ENCODE data around the gene NKX2-3.

Gene NKX2-3

GRCh38 chr10:99532687-99533495 lies at the start of gene NKX2-3:
NKX2-3 (plus strand) TSS chr10:99532942; CDS start chr10:99533132, 190 bp downstream.
- peak; percentile 86 for DNase-seq (ENCODE audit: low spot score)

GRCh38 chr10:99484626-99485581 lies 47.8 kb upstream of the NKX2-3 start:
- DNase-seq (ENCODE audit: low spot score), result no peak

- DNase-seq (ENCODE audit: low spot score), result no peak
Observed at GRCh38 chr10:99487125-99487807, 45.5 kb upstream of the NKX2-3 start.

DNA sequence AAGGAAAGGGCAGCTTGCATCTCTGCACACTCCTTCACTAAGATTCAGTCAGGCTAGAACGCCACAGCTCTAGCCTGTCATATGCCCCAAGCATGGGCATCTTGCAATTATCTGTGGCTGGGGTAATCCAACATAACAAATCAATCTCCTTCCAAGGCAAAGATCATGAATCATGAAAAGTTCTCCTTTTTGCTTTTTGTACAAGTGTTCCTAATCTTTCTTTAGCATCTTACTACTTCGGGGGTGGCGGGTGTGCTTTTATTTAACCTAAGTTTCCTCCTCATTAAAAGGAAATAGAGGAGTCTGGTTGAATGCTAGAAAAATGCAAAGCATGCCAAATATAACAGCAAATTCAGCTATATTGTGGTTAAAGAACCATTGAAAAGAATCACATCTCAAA lies 43.5 kb upstream of the NKX2-3 start:
- no peak for DNase-seq (ENCODE audit: low spot score)

DNA sequence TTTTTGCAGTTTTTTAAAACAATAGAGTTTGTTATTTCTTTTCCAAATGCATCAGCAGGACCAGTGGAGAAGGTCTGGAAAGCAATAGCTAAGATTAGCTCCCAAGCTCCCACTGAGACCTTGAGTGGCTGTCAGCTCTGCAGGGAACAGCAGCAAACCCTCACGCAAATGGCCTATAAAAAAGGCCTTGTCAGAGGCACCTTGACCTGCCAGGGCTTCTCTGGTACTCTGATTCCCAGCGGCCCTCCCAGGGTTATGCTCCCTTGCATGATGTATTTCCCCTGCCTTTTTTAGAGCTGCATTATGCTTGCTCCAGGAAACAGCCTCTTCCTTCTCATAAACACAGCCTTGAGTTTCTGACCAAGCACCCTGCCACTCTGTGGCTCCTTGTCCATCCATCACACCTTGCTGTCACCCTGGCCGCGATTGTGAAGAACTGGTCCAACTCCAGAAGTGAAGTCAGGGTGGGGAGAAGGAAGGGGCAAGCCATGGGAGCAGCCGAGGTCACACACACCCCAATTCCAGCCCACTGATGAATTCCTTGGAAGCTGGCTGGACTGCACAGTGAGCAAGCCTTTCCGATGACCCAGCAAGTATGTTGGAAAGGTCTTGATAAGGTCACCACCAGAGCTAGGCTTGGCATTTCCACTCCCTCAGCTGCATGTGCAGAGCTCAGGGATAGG lies 35.3 kb upstream of the NKX2-3 start:
- no peak for DNase-seq (ENCODE audit: low spot score)

- no peak for DNase-seq (ENCODE audit: low spot score)
Observed at GRCh38 chr10:99506416-99506815, 26.3 kb upstream of the NKX2-3 start.

DNA sequence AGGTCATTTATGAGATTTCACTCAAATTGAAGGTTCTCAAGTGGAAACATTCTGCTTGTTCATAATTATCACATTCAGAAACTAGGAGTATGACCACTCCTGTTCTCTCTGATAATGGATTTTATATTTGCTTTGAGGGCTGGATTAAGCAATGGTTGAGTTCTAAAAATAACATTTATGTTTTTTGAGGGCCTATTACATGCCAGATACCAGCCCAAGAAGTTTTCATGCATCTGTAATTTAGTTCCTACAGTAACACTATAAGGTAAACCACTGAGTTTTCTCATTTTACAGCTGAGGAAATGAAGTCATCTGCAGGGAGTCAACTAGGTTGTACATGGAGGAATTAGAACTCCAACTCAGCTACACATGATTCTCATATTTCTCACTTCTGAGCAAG lies 25.5 kb upstream of the NKX2-3 start:
- DNase-seq (ENCODE audit: low spot score), result no peak

- no peak for DNase-seq (ENCODE audit: low spot score)
Observed at GRCh38 chr10:99513061-99513460, 19.7 kb upstream of the NKX2-3 start.

- DNase-seq (ENCODE audit: low spot score), result no peak
Observed at GRCh38 chr10:99519690-99520039, 13.1 kb upstream of the NKX2-3 start.

DNA sequence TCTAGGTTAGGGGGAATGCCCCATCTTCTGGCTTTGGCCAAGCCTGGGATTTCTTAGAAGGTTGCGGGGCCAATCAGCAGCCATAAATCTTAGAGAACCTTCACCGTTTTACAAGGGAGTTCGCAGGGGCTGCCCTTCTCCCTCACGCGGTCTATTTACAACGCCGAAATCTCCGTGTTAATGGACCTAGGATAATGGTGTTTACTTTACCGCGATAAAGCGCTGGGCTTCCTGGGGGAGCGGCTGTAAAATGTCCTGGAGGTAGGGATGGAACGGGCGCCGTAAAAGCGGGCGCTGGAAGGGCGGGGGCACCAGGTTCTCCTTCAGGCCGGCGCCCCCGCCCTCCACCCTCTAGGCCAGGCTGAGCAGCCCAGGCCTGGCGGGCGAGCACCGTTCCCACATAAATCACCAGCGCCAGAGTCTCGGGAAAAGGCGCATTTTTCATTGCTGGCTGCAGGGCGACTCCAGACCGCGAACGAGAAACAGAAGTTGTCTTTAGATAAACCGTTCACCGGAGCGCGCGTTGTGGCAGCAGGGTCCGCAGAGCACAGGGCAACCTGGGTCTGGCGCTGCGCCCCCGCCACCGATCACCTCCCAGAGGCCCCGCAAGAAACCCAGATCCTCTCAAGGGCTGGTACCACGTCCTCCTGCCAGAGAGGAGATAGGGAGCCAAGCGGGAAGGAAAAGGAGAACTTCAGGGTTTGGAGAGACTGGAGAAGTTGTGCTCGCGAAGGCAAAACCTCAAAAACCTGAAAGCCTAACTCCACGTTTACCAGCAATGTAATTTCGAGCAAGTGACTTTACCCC lies 12.5 kb upstream of the NKX2-3 start:
- DNase-seq (ENCODE audit: low spot score), result no peak

DNA sequence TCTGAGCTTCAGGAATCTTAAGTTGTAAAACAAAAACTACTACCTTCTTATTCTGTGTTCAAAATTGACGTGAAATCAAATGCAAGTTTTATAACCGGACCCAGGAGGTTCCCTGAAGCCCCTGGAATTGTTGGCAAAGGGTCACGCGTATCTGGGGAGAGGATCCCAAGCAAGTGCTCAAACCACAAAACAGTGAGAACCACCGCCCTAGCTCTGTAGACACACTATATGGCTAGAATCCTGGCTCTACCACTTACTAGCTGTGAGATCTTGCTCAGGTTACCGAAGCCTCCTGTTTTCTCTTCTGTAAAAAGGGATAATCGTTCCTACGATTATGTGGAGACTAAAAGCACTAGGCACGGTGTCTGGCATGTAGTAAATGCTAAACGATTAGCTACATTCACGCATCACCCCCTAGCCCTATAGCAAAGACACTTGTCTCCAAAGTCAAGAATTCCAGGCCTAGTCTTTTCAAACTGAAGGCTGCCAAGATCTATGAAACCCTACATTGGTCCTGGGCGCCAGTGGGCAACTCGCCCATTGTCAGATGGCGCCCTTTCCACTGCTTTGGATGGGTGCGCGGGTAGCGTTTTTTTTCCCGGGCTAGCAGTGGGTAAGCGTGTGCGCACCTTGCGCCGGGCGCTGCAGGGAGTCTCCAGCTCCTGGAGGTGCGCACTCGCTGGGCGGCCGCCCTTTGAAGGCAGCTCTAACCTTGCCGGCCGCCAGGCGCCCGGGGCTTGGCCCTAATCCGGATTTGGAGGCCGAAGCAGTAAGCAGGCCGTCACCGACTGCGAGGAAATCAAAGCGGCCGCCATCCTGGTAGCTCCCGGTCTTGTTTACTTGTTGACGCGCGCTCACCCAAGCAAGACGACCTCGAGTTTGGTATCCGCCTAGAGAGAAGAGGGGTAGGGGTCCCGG lies 11.6 kb upstream of the NKX2-3 start:
- no peak for DNase-seq (ENCODE audit: low spot score)

DNA sequence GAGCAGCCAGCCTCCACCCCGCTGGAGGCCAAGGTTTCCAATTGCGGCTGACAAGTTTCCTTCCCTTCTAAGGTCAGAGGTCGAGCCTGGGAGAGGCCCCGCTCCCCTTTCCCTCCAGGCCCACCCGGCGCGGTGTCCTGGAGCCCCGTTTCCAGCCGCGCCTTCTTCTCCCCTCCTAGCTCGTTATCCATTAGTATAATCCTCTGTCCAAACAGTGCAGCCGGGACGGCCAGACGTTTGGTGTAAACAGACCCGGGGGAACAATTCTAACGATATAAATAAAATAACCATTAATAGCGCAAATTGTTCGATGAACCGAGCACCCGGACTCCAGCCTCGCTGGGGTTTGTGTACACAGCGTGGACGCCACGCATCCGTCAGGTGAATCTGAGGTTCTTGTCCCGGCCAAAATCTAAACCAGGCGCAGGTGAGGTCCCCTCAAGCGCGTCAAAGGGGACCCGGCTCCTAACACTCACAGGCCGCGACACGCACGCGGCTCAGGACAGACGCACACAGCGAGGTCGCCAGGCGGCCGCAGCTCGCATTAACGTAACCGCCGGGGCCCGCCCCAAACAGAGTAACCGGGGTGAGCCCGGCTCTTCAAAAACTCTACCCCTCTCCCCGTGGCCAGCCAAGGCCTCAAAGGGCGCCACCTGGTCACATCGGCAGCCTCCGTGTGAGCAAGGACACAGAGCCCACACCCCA lies 10.8 kb upstream of the NKX2-3 start:
- no peak for DNase-seq (ENCODE audit: low spot score)

DNA sequence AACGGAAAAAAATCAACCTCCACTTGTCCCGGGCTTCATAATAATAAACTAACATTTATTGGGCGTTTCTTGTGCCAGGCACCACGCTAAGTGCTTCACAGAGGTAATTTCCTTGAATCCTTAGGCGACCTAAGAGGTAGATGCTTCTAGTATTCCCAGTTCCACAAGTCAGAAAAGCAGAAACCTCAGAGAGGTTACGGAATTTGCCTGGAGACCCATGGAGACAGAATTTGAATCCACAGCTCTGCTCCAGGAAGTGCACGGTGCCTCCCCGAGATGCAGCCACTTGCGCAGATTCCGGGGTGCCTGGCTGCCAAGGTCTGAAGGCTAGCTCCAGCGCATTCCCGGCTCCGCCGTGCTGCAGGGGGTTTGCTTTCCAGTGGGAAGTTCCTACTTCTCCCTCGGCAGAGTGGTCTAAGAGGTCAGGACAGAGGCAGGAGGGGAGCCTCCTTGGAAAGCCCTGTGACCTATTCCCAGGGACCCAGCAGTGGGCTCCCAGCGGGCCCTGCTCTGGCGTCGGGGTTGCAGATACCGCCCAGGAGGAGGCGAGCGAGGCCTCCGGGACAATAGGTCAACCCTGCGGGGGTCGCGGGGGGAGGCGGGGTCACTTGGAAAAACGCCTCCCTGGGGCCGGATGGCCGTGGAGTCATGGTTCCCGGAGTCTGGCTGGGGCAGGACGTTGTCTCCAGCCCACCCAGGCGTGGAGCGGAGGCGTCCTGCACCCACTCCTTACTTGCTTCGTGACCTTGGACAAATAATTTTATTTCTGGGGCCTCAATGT lies 10.1 kb upstream of the NKX2-3 start:
- no peak for DNase-seq (ENCODE audit: low spot score)

GRCh38 chr10:99523251-99523773 lies 9.4 kb upstream of the NKX2-3 start:
- DNase-seq (ENCODE audit: low spot score), result no peak

DNA sequence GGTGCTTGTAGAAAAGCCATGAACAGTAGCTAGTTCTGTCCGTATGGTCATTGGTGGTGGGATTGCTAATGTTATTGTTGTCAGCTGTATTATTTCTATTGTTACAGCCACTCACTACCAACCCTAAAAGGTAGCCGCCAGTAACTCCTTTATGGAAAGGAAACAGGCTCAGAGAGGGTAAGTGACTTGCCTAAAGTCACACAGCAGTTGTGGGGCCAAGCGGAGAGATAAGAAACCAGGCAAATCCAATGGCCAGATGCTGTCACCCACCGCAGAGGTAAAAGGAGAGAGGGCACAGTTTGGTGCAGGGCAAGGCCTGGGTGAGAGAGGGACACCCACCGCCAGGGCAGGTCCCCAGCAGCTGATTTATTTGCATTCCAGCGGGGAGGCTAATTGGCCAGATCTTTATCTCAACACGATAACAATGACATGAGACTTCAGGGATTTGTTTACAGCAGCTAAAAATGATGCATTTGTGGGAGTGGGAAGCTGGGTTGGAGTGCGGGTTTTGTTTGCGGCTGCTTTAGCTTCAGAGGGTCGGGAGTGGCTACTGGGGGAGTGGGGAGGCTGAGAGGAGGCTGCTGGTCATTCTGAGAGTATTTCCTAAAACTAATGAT lies 8.6 kb upstream of the NKX2-3 start:
- no peak for DNase-seq (ENCODE audit: low spot score)

DNA sequence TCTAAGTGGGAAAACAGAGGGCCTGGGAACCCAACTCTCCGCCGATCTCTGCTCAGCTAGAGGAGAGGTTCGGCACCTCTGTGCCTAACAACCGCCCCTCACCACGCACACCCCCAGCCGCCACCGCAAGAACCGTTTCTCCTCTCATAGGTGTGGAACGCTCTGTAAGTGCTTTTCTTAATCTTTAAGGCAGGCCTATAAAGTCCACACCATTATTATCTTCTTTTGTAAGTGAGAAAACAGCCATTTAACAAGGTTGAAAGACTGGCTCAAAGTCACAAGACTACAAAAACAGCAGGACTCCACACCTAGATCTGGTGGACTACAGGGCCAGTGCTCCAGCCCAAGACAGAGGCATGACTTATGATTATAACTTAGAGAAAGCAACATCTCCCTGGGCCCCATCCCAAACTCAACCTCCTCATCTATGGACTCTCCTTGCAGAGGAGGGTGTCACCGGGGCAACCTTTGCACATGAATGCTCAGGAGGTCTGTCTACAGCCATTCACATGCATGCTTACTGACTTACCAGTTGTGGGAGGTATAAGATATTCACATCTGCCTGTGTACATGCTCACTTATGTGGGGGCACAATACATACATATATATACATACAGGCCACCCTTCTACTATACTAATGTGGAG lies 7.9 kb upstream of the NKX2-3 start:
- no peak for DNase-seq (ENCODE audit: low spot score)

GRCh38 chr10:99525897-99526296 lies 6.8 kb upstream of the NKX2-3 start:
- DNase-seq (ENCODE audit: low spot score), result no peak
